Suprapubic skin (tissue), 4 donors: ENCODE results near the gene RUNX1. TPM values are rescaled to one million over a fixed set of nuclear protein-coding genes. Genes with fewer than 3 reads are reported as not detected.

Experiments
- DNase-seq, 2 donors: peaks; one replicate each; pipeline ENCODE4 v3.0.0-alpha.2; 2019; ENCODE audit warnings: low spot score in 2 of 2
- H3K27ac ChIP-seq: fragments of 200-600 bp; sonication (generic); one replicate; pipeline ENCODE4 v1.5.1; 2019
- H3K27me3 ChIP-seq: fragments of 200-600 bp; sonication (generic); one replicate; pipeline ENCODE4 v1.5.1; 2019
- H3K36me3 ChIP-seq: fragments of 200-600 bp; sonication (generic); one replicate; pipeline ENCODE4 v1.5.1; 2019
- H3K4me1 ChIP-seq: fragments of 200-600 bp; sonication (generic); one replicate; pipeline ENCODE4 v1.5.1; 2019
- H3K4me3 ChIP-seq: fragments of 200-600 bp; sonication (generic); one replicate; pipeline ENCODE4 v1.5.1; 2019; ENCODE audit warnings: mild to moderate bottlenecking
- H3K9me3 ChIP-seq: fragments of 200-600 bp; sonication (generic); one replicate; pipeline ENCODE4 v1.5.1; 2019
- CTCF ChIP-seq, 2 donors: fragments of 200-600 bp in 1 of 2; fragments of 450-650 bp in 1 of 2; sonication (generic) in 1 of 2; IDR thresholded peaks; one replicate each; pipeline ENCODE4 v1.5.1; 2016 to 2019; ENCODE audit warnings: antibody characterized with exemption in 2 of 2, mild to moderate bottlenecking in 1 of 2, moderate library complexity in 1 of 2
- EP300 ChIP-seq: sonication (generic); formaldehyde crosslinking; IDR thresholded peaks from one replicate; pipeline ENCODE4 v1.6.1; 2017; ENCODE audit warnings: antibody characterized with exemption
- POLR2A ChIP-seq, 2 donors: fragments of 450-650 bp; IDR thresholded peaks; one replicate each; pipeline ENCODE4 v1.6.1; 2017; ENCODE audit warnings: antibody characterized with exemption in 2 of 2, mild to moderate bottlenecking in 2 of 2, moderate library complexity in 2 of 2
- POLR2AphosphoS5 ChIP-seq, 3 donors: sonication (generic); formaldehyde crosslinking; IDR thresholded peaks; one replicate each; pipeline ENCODE4 v1.6.1; 2017; ENCODE audit warnings: antibody characterized with exemption in 3 of 3
- whole genome bisulfite sequencing: methylation state at CpG from one replicate; pipeline ENCODE4 v1.1.5; 2018; 5-methylcytosine and 5-hydroxymethylcytosine counted together
- total RNA-seq, 4 donors: library from RNA; depleted of rRNA; stranded (reverse); fragments of >200 nt; gene quantifications; one replicate each; pipeline ENCODE4 v1.1.0, GENCODE V29; 2016

The RUNX1 gene
- total RNA-seq, 4 donors from 2014 or later = 15.4 to 26.7 (median 20.5) TPM

GRCh38 chr21:34744801-34745200 lies 304.3 kb downstream of the RUNX1 start:
- H3K9me3 ChIP-seq = no peaks in the 10 kb centered on the region
- 40% methylated on average over 3 of the region's 3 CpGs for WGBS
- no peak overlapping the region for H3K4me3 ChIP-seq
- no peaks in the 10 kb centered on the region for H3K36me3 ChIP-seq
- H3K27ac ChIP-seq = peak overlapping the region; percentile 28
- no peak for DNase-seq
- TF ChIP-seq CTCF (IDR thresholded peaks at IDR 0.05) = no peak
- no peak for TF ChIP-seq POLR2AphosphoS5 (IDR thresholded peaks at IDR 0.05)
- TF ChIP-seq EP300 = no peak
- no peak for TF ChIP-seq POLR2A (IDR thresholded peaks at IDR 0.05)
- H3K4me1 ChIP-seq = peaks cover 24% of the 10 kb centered on the region
- H3K27me3 ChIP-seq = no peaks in the 10 kb centered on the region

- DNase-seq = peak in 1 of 2 donors; percentile 70
- TF ChIP-seq EP300 = no peak
- TF ChIP-seq POLR2AphosphoS5 (IDR thresholded peaks at IDR 0.05) = peak in 1 of 3 donors; percentile 19
- TF ChIP-seq CTCF (IDR thresholded peaks at IDR 0.05) = no peak
- no peak for TF ChIP-seq POLR2A (IDR thresholded peaks at IDR 0.05)
Measured at GRCh38 chr21:34743831-34744230, 305.3 kb downstream of the RUNX1 start.

GRCh38 chr21:34743285-34743684 lies 305.8 kb downstream of the RUNX1 start:
- peaks cover 24% of the 10 kb centered on the region for H3K4me1 ChIP-seq
- no peak overlapping the region for H3K27ac ChIP-seq
- TF ChIP-seq EP300 (no peak), POLR2AphosphoS5 (IDR thresholded peaks at IDR 0.05) (no peak)
- H3K9me3 ChIP-seq = no peaks in the 10 kb centered on the region
- H3K4me3 ChIP-seq = no peak overlapping the region
- no peaks in the 10 kb centered on the region for H3K36me3 ChIP-seq
- DNase-seq = no peak
- no peaks in the 10 kb centered on the region for H3K27me3 ChIP-seq
- 89% methylated on average over 8 of the region's 9 CpGs for WGBS

More at GRCh38 chr21:34743831-34744230, 305.3 kb downstream of the RUNX1 start:
- no peak overlapping the region for H3K4me3 ChIP-seq
- no peaks in the 10 kb centered on the region for H3K36me3 ChIP-seq
- H3K9me3 ChIP-seq = no peaks in the 10 kb centered on the region
- 32% methylated on average over 9 of the region's 9 CpGs for WGBS
- peaks cover 24% of the 10 kb centered on the region for H3K4me1 ChIP-seq
- no peak overlapping the region for H3K27ac ChIP-seq
- no peaks in the 10 kb centered on the region for H3K27me3 ChIP-seq

- Histone ChIP-seq H3K36me3 (no peaks in the 10 kb centered on the region), H3K27ac (no peak overlapping the region), H3K9me3 (no peaks in the 10 kb centered on the region), H3K4me3 (no peak overlapping the region), H3K27me3 (no peaks in the 10 kb centered on the region), H3K4me1 (peaks cover 28% of the 10 kb centered on the region)
- DNase-seq = no peak
- WGBS = 85% methylated on average over 1 of the region's 1 CpG
- TF ChIP-seq POLR2A (IDR thresholded peaks at IDR 0.05) (no peak), EP300 (no peak), CTCF (IDR thresholded peaks at IDR 0.05) (no peak), POLR2AphosphoS5 (IDR thresholded peaks at IDR 0.05) (no peak)
Measured at GRCh38 chr21:34740198-34740597, 308.9 kb downstream of the RUNX1 start.
